Neural cell (in vitro differentiated cells): ENCODE results near the gene SCCPDH. TPM values are rescaled to one million over a fixed set of nuclear protein-coding genes. Genes with fewer than 3 reads are reported as not detected.

ENCODE experiments used
- H2AFZ ChIP-seq: fragments of 200-600, 300-800 bp; sonication (generic), shearing (Covaris generic); 2 replicates; pipeline ENCODE4 v1.6.0; 2014; ENCODE audit warnings: low read depth, mild to moderate bottlenecking, antibody characterized with exemption, low read length, moderate library complexity
- H3F3A ChIP-seq: fragments of 200-600 bp; shearing (Covaris generic); 2 replicates; pipeline ENCODE4 v1.6.1; 2016; ENCODE audit warnings: mild to moderate bottlenecking, moderate library complexity, mixed read lengths, antibody characterized with exemption, low read length; ENCODE audit not compliant: insufficient read depth, poor library complexity, severe bottlenecking
- H3K27ac ChIP-seq: fragments of 200-600, 300-800 bp; sonication (generic), shearing (Covaris generic); 2 replicates; pipeline ENCODE4 v1.5.1; 2014; ENCODE audit warnings: mild to moderate bottlenecking, low read length, moderate library complexity
- H3K27me3 ChIP-seq: fragments of 300-800, 200-600 bp; sonication (generic), shearing (Covaris generic); 2 replicates; pipeline ENCODE4 v1.6.0; 2014; ENCODE audit warnings: mild to moderate bottlenecking, low read depth, low read length, moderate library complexity; ENCODE audit not compliant: insufficient read depth
- H3K36me3 ChIP-seq: fragments of 300-800, 200-600 bp; sonication (generic), shearing (Covaris generic); 2 replicates; pipeline ENCODE4 v1.5.1; 2014; ENCODE audit warnings: mild to moderate bottlenecking, antibody characterized with exemption, low read length, moderate library complexity; ENCODE audit not compliant: insufficient read depth
- H3K4me2 ChIP-seq: fragments of 300-800, 200-600 bp; sonication (generic), shearing (Covaris generic); 2 replicates; pipeline ENCODE4 v1.6.0; 2014; ENCODE audit warnings: mild to moderate bottlenecking, low read length
- H3K4me3 ChIP-seq: fragments of 300-800, 200-600 bp; sonication (generic), shearing (Covaris generic); 2 replicates; pipeline ENCODE4 v1.5.1; 2014; ENCODE audit warnings: mild to moderate bottlenecking, low read length, moderate library complexity
- H3K79me2 ChIP-seq: fragments of 200-600 bp; shearing (Covaris generic); replicated peaks from 2 replicates; pipeline ENCODE4 v1.6.0; 2014; ENCODE audit warnings: mild to moderate bottlenecking, low read length, moderate library complexity; ENCODE audit not compliant: insufficient read depth
- H3K9ac ChIP-seq: fragments of 300-800, 200-600 bp; sonication (generic), shearing (Covaris generic); 2 replicates; pipeline ENCODE4 v1.6.1; 2016; ENCODE audit warnings: mild to moderate bottlenecking, low read length, mixed read lengths
- H3K9me2 ChIP-seq: fragments of 200-600 bp; shearing (Covaris generic); 2 replicates; pipeline ENCODE4 v1.6.1; 2016; ENCODE audit warnings: mild to moderate bottlenecking, low read length, mixed read lengths; ENCODE audit not compliant: insufficient read depth
- H3K9me3 ChIP-seq: fragments of 200-600, 300-800 bp; sonication (generic), shearing (Covaris generic); 2 replicates; pipeline ENCODE4 v1.6.1; 2016; ENCODE audit warnings: mild to moderate bottlenecking, mixed run types, low read length, moderate library complexity, mixed read lengths
- H4K20me1 ChIP-seq: fragments of 200-600 bp; shearing (Covaris generic); 2 replicates; pipeline ENCODE4 v1.6.1; 2016; ENCODE audit warnings: mild to moderate bottlenecking, mixed run types; ENCODE audit not compliant: insufficient read depth
- CTCF ChIP-seq: fragments of 450-650 bp; IDR thresholded peaks from 2 replicates; pipeline ENCODE4 v1.5.1; 2014; ENCODE audit warnings: antibody characterized with exemption, mild to moderate bottlenecking, moderate library complexity; ENCODE audit not compliant: poor library complexity, severe bottlenecking
- EP300 ChIP-seq: fragments of 450-650 bp; conservative IDR thresholded peaks from 2 replicates; pipeline ENCODE4 v1.6.1; 2014; ENCODE audit warnings: antibody characterized with exemption, mild to moderate bottlenecking, moderate library complexity; ENCODE audit not compliant: poor library complexity, severe bottlenecking
- EZH2 ChIP-seq: fragments of 200-600, 300-800 bp; shearing (Covaris generic), sonication (generic); IDR thresholded peaks from 2 replicates; pipeline ENCODE4 v1.6.1; 2014; ENCODE audit warnings: antibody characterized with exemption, low read length, borderline replicate concordance, mild to moderate bottlenecking; ENCODE audit not compliant: insufficient read depth, poor library complexity, severe bottlenecking
- MXI1 ChIP-seq: fragments of 450-650 bp; conservative IDR thresholded peaks from 2 replicates; pipeline ENCODE4 v1.6.1; 2014; ENCODE audit warnings: antibody characterized with exemption, mild to moderate bottlenecking; ENCODE audit not compliant: poor library complexity, severe bottlenecking
- POLR2AphosphoS5 ChIP-seq: IDR thresholded peaks from 2 replicates; pipeline ENCODE4 v1.6.1; 2012
- RAD21 ChIP-seq: fragments of 450-650 bp; conservative IDR thresholded peaks from 2 replicates; pipeline ENCODE4 v1.6.1; 2014; ENCODE audit warnings: antibody characterized with exemption, mild to moderate bottlenecking, moderate library complexity
- REST ChIP-seq: IDR thresholded peaks from 2 replicates; pipeline ENCODE4 v1.6.1; 2012; ENCODE audit warnings: borderline replicate concordance
- SMC3 ChIP-seq: fragments of 450-650 bp; conservative IDR thresholded peaks from 2 replicates; pipeline ENCODE4 v1.6.1; 2014; ENCODE audit warnings: antibody characterized with exemption, mild to moderate bottlenecking, moderate library complexity; ENCODE audit not compliant: poor library complexity
- TAF1 ChIP-seq: IDR thresholded peaks from 2 replicates; pipeline ENCODE4 v1.6.1; 2012; ENCODE audit warnings: low read depth
- polyA plus RNA-seq: library from polyadenylated mRNA; depleted of rRNA; stranded (reverse); fragments of >200 nt; gene quantifications from 2 replicates; pipeline ENCODE4 v1.2.3, GENCODE V29; 2014

The SCCPDH gene
- polyA plus RNA-seq, 1 donor from 2014 or later, result 94.2 TPM

GRCh38 chr1:246681900-246682895, 42.0 kb upstream of the SCCPDH start:
- no peak for TF ChIP-seq EZH2
- TF ChIP-seq EP300, result no peak
- Histone ChIP-seq H3K4me2 (no peak overlapping the region), H3K4me3 (no peak overlapping the region), H4K20me1 (no peaks in the 10 kb centered on the region), H3K79me2 (no peaks in the 10 kb centered on the region), H3K9me2 (no peaks in the 10 kb centered on the region), H3K9me3 (no peaks in the 10 kb centered on the region), H3K36me3 (no peaks in the 10 kb centered on the region), H3K9ac (no peak overlapping the region), H3K27ac (no peak overlapping the region), H3K27me3 (no peaks in the 10 kb centered on the region), H3F3A (no peaks in the 10 kb centered on the region), H2AFZ (no peak overlapping the region)

- Histone ChIP-seq H3K27ac (no peak overlapping the region), H3K9me2 (no peaks in the 10 kb centered on the region), H3K9ac (no peak overlapping the region), H3K27me3 (no peaks in the 10 kb centered on the region), H2AFZ (no peak overlapping the region), H3K9me3 (no peaks in the 10 kb centered on the region), H3K79me2 (no peaks in the 10 kb centered on the region), H3K4me3 (no peak overlapping the region), H4K20me1 (no peaks in the 10 kb centered on the region), H3K36me3 (no peaks in the 10 kb centered on the region), H3F3A (no peaks in the 10 kb centered on the region), H3K4me2 (no peak overlapping the region)
- TF ChIP-seq TAF1, result no peak
- TF ChIP-seq POLR2AphosphoS5, result no peak
- no peak for TF ChIP-seq MXI1
- TF ChIP-seq REST, result no peak
- no peak for TF ChIP-seq EZH2
- no peak for TF ChIP-seq CTCF
- no peak for TF ChIP-seq SMC3
- TF ChIP-seq EP300, result no peak
- TF ChIP-seq RAD21, result no peak
Measured at GRCh38 chr1:246683521-246683920, 40.7 kb upstream of the SCCPDH start.
